ENCODE data around the gene EMP1.
A peak's percentile ranks its signal among the peaks of the same experiment; 100 is the strongest.

EMP1 gene

GRCh38 chr12:13222076-13222475 lies 25.6 kb downstream of the EMP1 start:
- no peak for DNase-seq (ENCODE audit: low read depth, low spot score)

DNA sequence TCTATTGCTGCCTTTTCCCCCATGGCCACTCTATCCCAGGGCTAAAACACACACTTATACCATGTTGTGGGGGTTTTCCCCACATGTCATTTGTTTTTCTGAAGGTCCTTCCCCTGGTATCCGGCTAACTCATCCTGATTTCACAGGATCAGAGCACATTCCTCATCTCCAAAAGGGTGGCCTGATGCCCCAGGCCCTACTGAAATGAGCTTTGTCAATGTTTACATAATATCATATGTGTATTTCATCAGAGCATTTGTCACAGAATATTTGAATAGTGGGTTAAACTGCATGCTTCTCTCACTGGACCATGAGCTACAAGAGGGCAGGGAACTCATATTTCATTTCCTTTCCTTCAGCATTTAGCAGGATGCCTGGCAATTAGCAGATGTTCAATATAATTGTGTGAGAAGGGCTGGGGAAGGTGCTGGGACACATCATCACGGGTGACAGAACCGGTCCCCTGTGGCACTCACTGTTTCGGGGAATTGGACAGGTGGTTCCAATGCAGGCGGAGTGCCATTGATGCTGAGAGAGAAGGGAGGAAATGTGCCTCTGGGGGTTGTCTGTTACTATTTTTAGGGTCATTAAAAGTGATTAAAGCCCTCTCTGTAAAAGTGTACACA lies 26.8 kb downstream of the EMP1 start:
- DNase-seq (ENCODE audit: low read depth, low spot score): no peak

GRCh38 chr12:13223941-13224340 lies 27.4 kb downstream of the EMP1 start:
- no peak for DNase-seq (ENCODE audit: low read depth, low spot score)

GRCh38 chr12:13227191-13227590 lies 30.7 kb downstream of the EMP1 start:
- DNase-seq (ENCODE audit: low read depth, low spot score): no peak

- no peak for DNase-seq (ENCODE audit: low read depth, low spot score)
Measured at GRCh38 chr12:13228579-13228978, 32.1 kb downstream of the EMP1 start.

DNA sequence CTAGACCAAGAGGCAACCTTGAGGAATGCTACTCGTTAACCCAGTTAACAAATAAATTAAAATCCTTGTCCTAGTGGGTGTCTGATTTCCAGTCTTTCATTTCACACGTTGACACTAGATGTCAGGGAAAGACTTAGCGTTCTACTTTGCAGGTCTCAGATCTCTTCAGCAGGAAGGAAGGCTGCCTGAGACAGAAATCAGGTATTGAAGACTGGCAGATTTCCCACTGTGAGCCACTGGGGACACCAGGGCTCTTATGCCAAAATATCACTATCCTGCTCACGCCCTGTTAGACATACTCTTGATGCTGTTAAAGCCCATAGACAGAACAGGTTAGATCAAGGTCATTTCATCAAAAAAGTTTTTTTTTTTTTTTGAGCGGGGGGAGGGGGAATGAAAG lies 33.0 kb downstream of the EMP1 start:
- DNase-seq (ENCODE audit: low read depth, low spot score): no peak

GRCh38 chr12:13230500-13230899 lies 34.0 kb downstream of the EMP1 start:
- DNase-seq (ENCODE audit: low read depth, low spot score): no peak

GRCh38 chr12:13233830-13234641 lies 37.5 kb downstream of the EMP1 start:
- peak; percentile 4 for DNase-seq (ENCODE audit: low read depth, low spot score)

DNA sequence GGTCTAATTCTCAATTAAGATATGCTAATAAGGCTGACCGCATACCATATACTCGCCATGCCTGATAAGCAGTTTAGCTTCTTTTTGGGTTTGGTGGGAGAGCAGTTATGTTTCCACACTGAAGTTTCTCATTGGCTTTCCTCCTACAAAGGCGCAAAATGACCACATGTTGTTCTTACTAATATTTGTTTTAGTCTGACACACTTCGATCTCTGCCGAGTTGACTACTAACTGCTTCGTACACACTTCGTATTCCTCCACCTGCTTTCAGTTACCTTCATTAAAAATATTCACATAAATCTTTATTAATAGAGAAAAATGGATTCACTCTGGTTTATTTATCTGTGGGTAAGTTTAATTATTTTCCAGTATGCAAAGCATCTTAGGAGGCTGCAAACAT lies 41.7 kb downstream of the EMP1 start:
- DNase-seq (ENCODE audit: low read depth, low spot score): no peak

DNA sequence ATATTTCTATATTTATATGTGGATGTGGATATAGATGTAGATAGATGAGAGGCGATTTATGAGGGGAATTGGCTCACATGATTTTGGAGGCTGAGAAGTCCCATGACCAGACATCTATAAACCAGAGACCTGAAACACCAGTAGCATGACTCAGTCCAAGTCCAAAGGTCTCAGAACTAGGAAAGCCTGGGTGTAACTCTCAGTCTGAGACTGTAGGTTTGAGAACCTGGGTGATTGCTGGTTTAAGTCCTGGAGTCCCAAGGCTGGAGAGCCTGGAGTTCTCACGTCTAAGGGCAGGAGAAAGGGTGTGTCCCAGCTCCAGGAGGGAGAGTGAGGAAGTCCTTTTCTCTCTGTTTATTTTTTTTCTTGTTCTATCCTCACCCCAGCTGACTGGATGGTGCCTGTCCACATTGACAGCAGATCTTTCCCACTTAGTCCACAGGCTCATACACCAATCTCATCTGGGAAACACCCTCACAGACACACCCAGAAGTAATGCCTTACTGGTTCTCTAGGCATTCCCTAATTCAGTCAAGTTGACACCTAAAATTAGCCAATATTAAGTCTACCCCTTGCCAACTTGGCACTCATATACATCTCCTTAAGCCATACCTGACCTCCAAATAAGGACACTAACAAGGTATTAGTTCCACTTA lies 45.4 kb downstream of the EMP1 start:
- no peak for DNase-seq (ENCODE audit: low read depth, low spot score)

DNA sequence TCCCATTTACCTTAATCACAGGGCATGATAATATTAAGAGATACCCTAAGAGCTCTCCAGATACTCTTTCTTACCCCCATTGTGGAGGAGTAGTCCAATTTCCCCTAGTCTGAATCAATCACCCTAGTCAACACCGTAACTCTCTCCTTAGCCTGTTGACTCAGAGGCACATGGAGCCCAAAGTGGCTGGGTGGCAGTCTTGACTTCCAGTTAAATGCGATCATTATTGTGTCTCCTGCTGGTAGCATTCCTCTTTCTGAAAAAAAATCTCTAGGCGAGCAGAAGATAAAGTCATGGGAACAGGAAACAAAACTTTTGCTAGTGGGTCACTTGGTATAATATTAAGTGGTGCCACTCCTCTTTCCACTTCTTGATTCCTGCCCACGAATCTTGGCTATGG lies 46.4 kb downstream of the EMP1 start:
- no peak for DNase-seq (ENCODE audit: low read depth, low spot score)

DNA sequence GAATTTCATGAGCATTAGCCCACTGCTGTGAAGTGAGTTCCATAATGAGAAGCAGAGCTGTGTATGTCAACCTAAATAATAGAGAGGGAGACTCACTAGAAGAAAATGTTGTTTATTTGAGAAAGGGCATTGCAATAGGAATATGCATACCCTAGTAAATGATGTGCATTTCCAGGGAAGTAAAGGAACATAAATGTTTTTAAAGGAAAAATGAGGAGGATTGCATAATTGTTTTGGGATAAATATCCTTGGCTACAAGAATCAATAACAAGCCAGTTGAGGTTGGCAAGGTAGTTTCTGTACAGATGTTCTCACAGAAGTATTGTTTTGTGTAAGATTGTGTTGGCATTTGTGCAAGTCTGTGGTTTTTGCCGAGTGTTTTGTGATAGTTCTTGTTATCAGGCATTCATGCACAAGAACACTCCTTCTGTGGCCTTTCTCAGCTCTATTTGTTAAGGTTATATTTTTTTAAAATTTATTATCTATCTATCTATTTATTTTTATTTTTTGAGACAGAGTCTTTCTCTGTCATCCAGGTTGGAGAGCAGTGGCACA lies 47.1 kb downstream of the EMP1 start:
- DNase-seq (ENCODE audit: low read depth, low spot score): no peak

DNA sequence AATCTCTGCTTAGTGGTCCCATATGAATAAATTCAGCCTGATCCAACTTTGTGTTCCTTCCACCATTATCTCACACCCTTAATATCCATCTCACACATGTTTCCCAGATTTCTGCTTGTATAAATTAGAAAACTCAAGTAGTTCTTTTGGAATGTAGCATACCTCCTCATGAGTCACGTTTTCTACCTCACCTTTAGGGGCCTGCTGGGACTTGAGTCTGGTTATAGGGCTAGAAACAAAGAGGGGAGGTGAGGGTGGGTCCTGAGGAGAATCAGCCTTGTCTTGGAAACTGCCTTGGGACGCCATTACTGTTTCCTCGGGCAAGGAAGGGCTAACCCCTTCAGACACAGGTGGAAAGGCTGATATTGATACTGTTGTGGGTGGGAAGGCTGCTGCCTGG lies 51.1 kb downstream of the EMP1 start:
- DNase-seq (ENCODE audit: low read depth, low spot score): no peak

DNA sequence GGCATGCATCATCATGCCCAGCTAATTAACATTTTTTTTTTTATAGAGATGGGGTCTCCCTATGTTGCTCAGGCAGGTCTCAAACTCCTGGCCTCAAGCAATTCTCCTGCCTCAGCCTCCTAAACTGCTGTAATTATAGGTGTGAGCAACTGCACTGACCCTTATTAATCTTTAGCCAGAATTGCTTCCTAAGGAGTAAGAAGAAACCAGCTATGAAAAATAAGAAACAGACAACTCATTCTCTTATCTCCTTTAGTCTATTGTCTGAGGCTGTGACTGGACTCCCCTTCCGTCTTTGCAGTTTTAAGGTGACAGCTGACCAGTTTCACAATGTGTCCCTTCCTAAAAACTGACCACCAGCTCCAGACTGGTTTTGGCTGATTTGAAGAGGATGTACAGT lies 52.4 kb downstream of the EMP1 start:
- no peak for DNase-seq (ENCODE audit: low read depth, low spot score)

- no peak for DNase-seq (ENCODE audit: low read depth, low spot score)
Measured at GRCh38 chr12:13250416-13250815, 53.9 kb downstream of the EMP1 start.

DNA sequence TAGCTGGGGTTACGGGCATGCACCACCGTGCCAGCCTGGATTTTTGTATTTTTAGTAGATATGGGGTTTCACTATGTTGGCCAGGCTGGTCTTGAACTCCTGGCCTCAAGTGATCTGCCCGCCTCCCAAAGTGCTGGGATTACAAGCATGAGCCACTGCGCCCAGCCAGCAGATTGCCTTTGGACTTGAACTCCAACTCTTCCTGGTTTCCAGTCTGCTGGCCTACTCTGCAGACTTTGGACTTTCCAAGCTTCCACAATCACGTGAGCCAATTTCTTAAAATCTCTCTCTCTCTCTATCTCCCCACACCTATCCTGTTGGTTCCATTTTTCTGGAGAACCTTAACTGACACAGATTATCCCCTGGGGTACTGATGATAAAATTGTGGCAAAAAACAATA lies 55.0 kb downstream of the EMP1 start:
- DNase-seq (ENCODE audit: low read depth, low spot score): no peak

GRCh38 chr12:13252024-13252423 lies 55.5 kb downstream of the EMP1 start:
- DNase-seq (ENCODE audit: low read depth, low spot score): no peak

GRCh38 chr12:13252616-13253015 lies 56.1 kb downstream of the EMP1 start:
- DNase-seq (ENCODE audit: low read depth, low spot score): no peak

DNA sequence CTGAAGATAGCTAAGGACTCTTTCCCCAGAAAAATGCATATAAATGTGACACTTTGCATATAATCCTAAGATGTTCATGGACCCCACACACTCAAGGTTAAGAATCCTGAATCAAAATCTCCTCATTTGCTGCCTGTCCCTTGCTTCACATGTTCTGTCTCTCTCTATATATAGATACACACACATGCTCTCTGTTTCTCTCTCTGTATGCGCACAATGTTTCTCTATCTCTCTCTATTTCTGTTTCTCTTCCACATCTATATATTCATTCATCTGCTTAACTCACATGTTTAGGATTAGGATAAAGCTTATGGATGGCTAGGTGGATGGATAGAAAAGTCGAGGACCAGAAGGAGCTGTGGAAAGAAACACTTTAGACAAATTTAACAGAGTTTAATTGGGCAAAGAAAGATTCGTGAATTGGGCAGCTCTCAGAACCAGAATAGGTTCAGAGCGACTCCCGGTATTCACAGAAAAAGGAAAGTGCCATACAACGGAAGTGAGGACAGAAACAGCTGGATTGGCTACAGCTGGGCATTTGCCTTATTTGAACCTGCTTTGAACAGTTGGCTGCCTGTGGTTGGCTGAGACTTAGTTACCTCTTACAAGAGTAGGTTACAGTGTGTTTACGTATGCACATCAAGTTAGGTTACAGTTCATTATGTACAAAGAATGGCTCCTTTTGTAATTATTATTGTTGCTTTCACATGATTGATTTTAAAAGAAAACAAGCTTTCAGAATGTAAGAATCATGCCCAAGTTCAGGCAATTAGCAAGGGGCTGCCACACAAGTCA lies 57.6 kb downstream of the EMP1 start:
- no peak for DNase-seq (ENCODE audit: low read depth, low spot score)

DNA sequence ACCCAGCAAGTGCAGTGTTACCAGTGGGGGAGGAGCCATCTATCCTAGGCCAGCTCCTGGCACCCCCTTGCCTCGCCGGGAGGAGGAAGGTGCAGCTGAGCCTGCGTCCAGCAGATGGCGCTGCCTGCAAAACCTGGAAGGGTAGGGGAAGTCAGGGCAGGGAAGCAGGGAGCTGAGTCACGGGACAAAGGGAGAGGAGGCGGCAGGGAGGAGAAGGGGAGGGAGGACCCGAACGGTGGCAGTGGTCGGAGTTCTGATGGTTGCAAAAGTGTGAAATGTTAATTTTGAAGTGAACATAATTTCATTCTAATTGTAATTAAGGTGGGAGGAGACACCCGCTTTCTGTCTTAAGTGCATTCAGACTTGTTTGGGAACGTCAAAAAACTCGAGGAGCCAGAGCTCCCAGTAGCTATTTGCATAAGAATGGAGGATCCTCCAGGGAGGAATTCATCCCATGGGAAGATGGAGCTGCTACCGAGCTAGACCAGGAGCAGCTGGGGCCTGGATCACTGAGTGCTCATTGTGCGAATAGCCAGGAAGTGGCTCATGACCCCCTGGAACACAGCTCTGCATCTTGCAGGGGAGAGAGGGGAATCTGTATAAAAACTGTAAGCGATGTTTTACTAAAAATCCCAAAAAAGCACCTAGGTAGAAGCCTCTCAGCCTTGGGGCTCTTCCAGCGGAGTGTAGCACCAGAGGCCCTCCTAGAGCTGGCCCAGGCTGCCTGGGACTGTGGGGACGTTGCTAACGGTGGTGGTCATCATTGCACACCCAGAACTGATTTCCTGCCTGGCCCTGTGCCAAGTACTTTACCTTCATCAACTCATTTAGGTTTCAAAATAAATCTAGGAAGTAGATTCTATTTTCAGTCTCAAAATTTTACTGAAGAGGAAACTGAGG lies 59.5 kb downstream of the EMP1 start:
- DNase-seq (ENCODE audit: low read depth, low spot score): peak; percentile 48

DNA sequence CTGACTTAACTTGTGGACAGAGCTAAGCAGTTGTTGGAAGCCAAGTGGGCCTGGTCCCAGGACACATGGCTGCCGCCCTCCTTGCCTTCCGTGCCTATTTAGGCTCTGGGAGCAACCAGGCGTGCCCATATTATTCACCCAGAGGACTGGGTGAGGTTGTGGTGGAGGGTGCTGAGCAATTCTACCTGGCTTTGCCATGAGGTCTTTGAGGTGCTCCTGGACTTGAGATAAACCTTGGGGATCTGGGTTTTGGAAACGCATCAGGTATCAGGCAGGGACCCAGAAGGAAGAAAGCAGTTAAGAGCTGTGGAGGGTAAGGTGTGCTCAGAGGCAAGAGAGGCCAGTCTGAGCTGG lies 60.1 kb downstream of the EMP1 start:
- no peak for DNase-seq (ENCODE audit: low read depth, low spot score)
